22Rv1 (cell line): Measurements from ENCODE around the gene RIC8B.

Experiments
- ZFX ChIP-seq: fragments of 450-650 bp; IDR thresholded peaks from 2 replicates; pipeline ENCODE4 v1.6.1; 2017; ENCODE audit warnings: antibody characterized with exemption, borderline replicate concordance
- TF ChIP-seq, protein P1 (sequence below): fragments of 450-650 bp; IDR thresholded peaks from 2 replicates; pipeline ENCODE4 v1.5.1; 2017; ENCODE audit warnings: mild to moderate bottlenecking

DNA sequence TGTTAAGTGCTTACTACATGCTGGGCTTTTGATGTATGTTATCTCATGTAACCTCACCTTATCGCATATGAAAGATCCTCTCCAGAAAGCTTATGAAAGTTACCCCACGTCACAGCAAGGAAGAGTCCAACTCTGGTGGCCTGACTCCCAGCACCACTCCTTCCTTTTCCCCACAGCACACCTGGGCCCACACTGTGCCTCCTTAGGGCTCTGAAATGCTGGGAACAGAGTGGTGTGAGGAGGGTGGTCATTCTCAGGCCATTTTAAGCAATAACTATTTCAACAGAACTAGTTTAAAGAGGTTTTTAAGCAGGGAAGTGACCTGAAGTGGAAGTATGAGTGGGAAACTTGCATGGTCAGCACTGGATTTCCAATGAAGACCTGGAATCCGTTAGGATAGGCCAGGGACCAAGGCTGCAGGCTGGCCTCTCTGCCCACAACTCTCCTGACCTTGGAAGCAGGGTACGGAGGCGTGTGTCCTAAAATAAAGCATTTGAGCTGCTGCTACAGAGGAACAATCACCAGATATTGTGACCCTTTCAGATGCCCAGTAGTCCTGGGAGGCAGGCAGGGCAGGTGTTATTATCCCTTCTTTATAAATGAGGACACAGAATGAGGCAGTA lies 114.0 kb downstream of the RIC8B start:
- TF ChIP-seq, protein P1, sequence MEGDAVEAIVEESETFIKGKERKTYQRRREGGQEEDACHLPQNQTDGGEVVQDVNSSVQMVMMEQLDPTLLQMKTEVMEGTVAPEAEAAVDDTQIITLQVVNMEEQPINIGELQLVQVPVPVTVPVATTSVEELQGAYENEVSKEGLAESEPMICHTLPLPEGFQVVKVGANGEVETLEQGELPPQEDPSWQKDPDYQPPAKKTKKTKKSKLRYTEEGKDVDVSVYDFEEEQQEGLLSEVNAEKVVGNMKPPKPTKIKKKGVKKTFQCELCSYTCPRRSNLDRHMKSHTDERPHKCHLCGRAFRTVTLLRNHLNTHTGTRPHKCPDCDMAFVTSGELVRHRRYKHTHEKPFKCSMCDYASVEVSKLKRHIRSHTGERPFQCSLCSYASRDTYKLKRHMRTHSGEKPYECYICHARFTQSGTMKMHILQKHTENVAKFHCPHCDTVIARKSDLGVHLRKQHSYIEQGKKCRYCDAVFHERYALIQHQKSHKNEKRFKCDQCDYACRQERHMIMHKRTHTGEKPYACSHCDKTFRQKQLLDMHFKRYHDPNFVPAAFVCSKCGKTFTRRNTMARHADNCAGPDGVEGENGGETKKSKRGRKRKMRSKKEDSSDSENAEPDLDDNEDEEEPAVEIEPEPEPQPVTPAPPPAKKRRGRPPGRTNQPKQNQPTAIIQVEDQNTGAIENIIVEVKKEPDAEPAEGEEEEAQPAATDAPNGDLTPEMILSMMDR: no peak
- TF ChIP-seq ZFX: no peak
